Stimulated activated CD4-positive, alpha-beta T cell treated with anti-CD3 and anti-CD28 coated beads, Interleukin-1b, Interleukin-23, amount 100 ng/mL, for 48 hours (primary cell): ENCODE data around the gene PEX13.
"Not testable (repeated sequence)": the region's sequence is repeated elsewhere in the genome, so short reads cannot be mapped to it uniquely, and the experiment has no call there.

Source experiments
- DNase-seq: peaks from one replicate; pipeline ENCODE4 v3.0.0-alpha.2; 2020

The PEX13 gene

GRCh38 chr2:61011678-61012077 lies 5.8 kb upstream of the PEX13 start:
- DNase-seq = no peak

GRCh38 chr2:61012303-61012702 lies 5.2 kb upstream of the PEX13 start:
- DNase-seq = not testable (repeated sequence)

- no peak for DNase-seq
Measured at GRCh38 chr2:61013382-61013781, 4.1 kb upstream of the PEX13 start.

GRCh38 chr2:61014763-61015162 lies 2.8 kb upstream of the PEX13 start:
- DNase-seq = no peak

GRCh38 chr2:61015976-61016375 lies 1.5 kb upstream of the PEX13 start:
- no peak for DNase-seq

GRCh38 chr2:61016392-61017002 lies 1.0 kb upstream of the PEX13 start:
- peak; percentile 70 for DNase-seq

GRCh38 chr2:61017003-61017555 lies 441 bp upstream of the PEX13 start:
- peak; percentile 79 for DNase-seq

GRCh38 chr2:61018318-61018755 lies 817 bp downstream of the PEX13 start:
- no peak for DNase-seq

- DNase-seq = no peak
Measured at GRCh38 chr2:61018798-61019197, 1.3 kb downstream of the PEX13 start.

GRCh38 chr2:61021228-61021660 lies 3.7 kb downstream of the PEX13 start:
- no peak for DNase-seq

GRCh38 chr2:61023670-61024069 lies 6.2 kb downstream of the PEX13 start:
- no peak for DNase-seq

GRCh38 chr2:61029533-61029932 lies 12.0 kb downstream of the PEX13 start:
- no peak for DNase-seq

GRCh38 chr2:61034592-61034991 lies 17.1 kb downstream of the PEX13 start:
- DNase-seq = not testable (repeated sequence)

GRCh38 chr2:61036643-61037042 lies 19.1 kb downstream of the PEX13 start:
- DNase-seq = not testable (repeated sequence)

GRCh38 chr2:61042807-61043206 lies 25.3 kb downstream of the PEX13 start:
- DNase-seq = no peak

- DNase-seq = no peak
Measured at GRCh38 chr2:61044636-61045035, 27.1 kb downstream of the PEX13 start.

GRCh38 chr2:61045226-61045625 lies 27.7 kb downstream of the PEX13 start:
- DNase-seq = no peak

- DNase-seq = no peak
Measured at GRCh38 chr2:61045999-61046398, 28.5 kb downstream of the PEX13 start.

GRCh38 chr2:61055557-61055956 lies 38.0 kb downstream of the PEX13 start:
- DNase-seq = no peak

- DNase-seq = no peak
Measured at GRCh38 chr2:61057562-61057961, 40.0 kb downstream of the PEX13 start.

GRCh38 chr2:61059382-61059781 lies 41.9 kb downstream of the PEX13 start:
- DNase-seq = no peak

- peak; percentile 78 for DNase-seq
Measured at GRCh38 chr2:61065714-61066709, 48.5 kb downstream of the PEX13 start, which contains the start of gene SANBR. TSS of gene SANBR (plus strand) at chr2:61065871. CDS start at chr2:61070351, 4,480 bp downstream.

- DNase-seq = no peak
Measured at GRCh38 chr2:61074100-61074499, 56.6 kb downstream of the PEX13 start.

- DNase-seq = no peak
Measured at GRCh38 chr2:61085883-61086282, 68.4 kb downstream of the PEX13 start.
